Activated naive CD8-positive, alpha-beta T cell treated with anti-CD3 and anti-CD28 coated beads for 36 hours (primary cell): ENCODE data around the gene TNC. TPM values are rescaled to one million over a fixed set of nuclear protein-coding genes. Genes with fewer than 3 reads are reported as not detected.

Source experiments
- DNase-seq: peaks from one replicate; pipeline ENCODE4 v3.0.0; 2021
- H3K27ac Mint-ChIP-seq: one replicate; pipeline ENCODE4 v1.8.0; 2022; ENCODE audit warnings: mild to moderate bottlenecking, moderate library complexity, mixed read lengths
- H3K27me3 Mint-ChIP-seq: one replicate; pipeline ENCODE4 v1.8.0; 2022; ENCODE audit warnings: mild to moderate bottlenecking, mixed read lengths
- H3K36me3 Mint-ChIP-seq: one replicate; pipeline ENCODE4 v1.8.0; 2021; ENCODE audit warnings: mild to moderate bottlenecking, mixed read lengths
- H3K4me1 Mint-ChIP-seq: one replicate; pipeline ENCODE4 v1.8.0; 2021; ENCODE audit warnings: mixed read lengths
- H3K4me3 Mint-ChIP-seq: one replicate; pipeline ENCODE4 v1.8.0; 2022; ENCODE audit warnings: mild to moderate bottlenecking, moderate library complexity, mixed read lengths
- H3K9me3 Mint-ChIP-seq: one replicate; pipeline ENCODE4 v1.8.0; 2022; ENCODE audit warnings: mixed read lengths
- total RNA-seq, 2 experiments: library from RNA; stranded (reverse); gene quantifications; one replicate each; pipeline ENCODE4 v1.2.3, GENCODE V29; 2021

The TNC gene
- total RNA-seq, 2 experiments from 2014 or later = 0.90 to 1.3 TPM

DNA sequence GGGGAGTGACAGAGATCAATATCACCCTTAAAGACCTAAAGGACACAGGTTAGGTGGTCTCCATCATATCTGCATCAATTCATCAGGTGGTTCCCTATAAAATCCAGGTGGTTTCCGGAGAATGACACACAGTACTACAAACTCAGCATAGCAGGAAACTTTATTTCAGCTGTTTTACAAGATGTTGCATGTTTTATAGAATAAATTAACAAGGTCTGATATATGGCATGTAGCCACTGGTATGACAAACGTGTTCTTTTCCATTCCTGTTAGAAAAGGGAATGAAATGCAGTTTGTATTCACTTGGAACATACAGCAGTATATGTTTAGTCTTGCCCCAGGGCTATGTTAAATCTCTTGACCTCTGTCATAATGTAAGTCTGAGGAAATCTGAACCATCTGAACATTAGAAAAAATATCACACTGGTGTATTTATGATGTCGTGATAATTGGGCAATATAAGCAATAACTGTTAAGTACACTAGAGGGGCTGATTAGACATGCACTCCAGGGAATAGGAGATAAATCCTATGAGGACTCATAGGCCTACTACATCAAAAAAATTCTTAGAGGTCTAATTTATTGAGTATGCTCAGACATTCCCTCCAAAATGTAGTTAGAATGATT lies 145.3 kb downstream of the TNC start:
- peaks cover 22% of the 10 kb centered on the region for H3K4me1 Mint-ChIP-seq
- no peak overlapping the region for H3K4me3 Mint-ChIP-seq
- H3K36me3 Mint-ChIP-seq = peaks cover 4% of the 10 kb centered on the region
- no peaks in the 10 kb centered on the region for H3K27me3 Mint-ChIP-seq
- H3K9me3 Mint-ChIP-seq = no peaks in the 10 kb centered on the region
- no peak for DNase-seq
- no peak overlapping the region for H3K27ac Mint-ChIP-seq

Other genes starting within 250 kb of the TNC start
- 10 to 100 TPM; 57.3 to 59.9 TPM for gene TNFSF8, start 187.6 kb downstream of the TNC start, total RNA-seq